GM19240 (cell line): Measurements from ENCODE around the gene OLFML3.

Experiments
- DNase-seq: peaks from one replicate; pipeline ENCODE4 v3.0.0; 2011; ENCODE audit warnings: low spot score; ENCODE audit not compliant: insufficient read length

The OLFML3 gene

GRCh38 chr1:114025609-114026401 is 46.5 kb downstream of the OLFML3 start:
- DNase-seq, result no peak

GRCh38 chr1:114026797-114027196 is 47.5 kb downstream of the OLFML3 start:
- DNase-seq, result no peak
